Neuronal stem cell (in vitro differentiated cells): ENCODE measurements around the gene OPRM1.

Source experiments
- DNase-seq: peaks from one replicate; pipeline ENCODE4 v3.0.0-alpha.2; 2013; ENCODE audit warnings: low spot score
- H2AFZ ChIP-seq: one replicate; pipeline ENCODE4 v1.6.1; 2013; ENCODE audit warnings: mild to moderate bottlenecking, low read length, inconsistent platforms
- H2AK5ac ChIP-seq: 2 replicates; pipeline ENCODE4 v1.6.1; 2013; ENCODE audit warnings: low read depth, mild to moderate bottlenecking, inconsistent platforms, low read length, moderate library complexity, mixed read lengths
- H2BK120ac ChIP-seq: 2 replicates; pipeline ENCODE4 v1.6.1; 2013; ENCODE audit warnings: low read depth, mild to moderate bottlenecking, inconsistent platforms, low read length, moderate library complexity, mixed read lengths
- H2BK12ac ChIP-seq: one replicate; pipeline ENCODE4 v1.6.1; 2013; ENCODE audit warnings: low read length, inconsistent platforms
- H2BK15ac ChIP-seq: 2 replicates; pipeline ENCODE4 v1.6.1; 2013; ENCODE audit warnings: mild to moderate bottlenecking, low read length, inconsistent platforms, mixed read lengths
- H2BK5ac ChIP-seq: one replicate; pipeline ENCODE4 v1.6.1; 2013; ENCODE audit warnings: inconsistent platforms, mild to moderate bottlenecking, low read length, moderate library complexity
- H3K14ac ChIP-seq: one replicate; pipeline ENCODE4 v1.6.1; 2013; ENCODE audit warnings: low read length, inconsistent platforms
- H3K18ac ChIP-seq: 2 replicates; pipeline ENCODE4 v1.6.1; 2013; ENCODE audit warnings: low read length, inconsistent platforms
- H3K23ac ChIP-seq: 2 replicates; pipeline ENCODE4 v1.6.1; 2013; ENCODE audit warnings: low read depth, mild to moderate bottlenecking, mixed read lengths, low read length, inconsistent platforms; ENCODE audit not compliant: poor library complexity
- H3K27ac ChIP-seq: replicated peaks from 3 replicates; pipeline ENCODE4 v1.5.1; 2013; ENCODE audit warnings: low read length, inconsistent platforms
- H3K27me3 ChIP-seq, 3 experiments: 2 replicates each; pipeline ENCODE4 v1.6.1; 2013; ENCODE audit warnings: low read length in 3 of 3, mild to moderate bottlenecking in 2 of 3, inconsistent platforms in 1 of 3, low read depth in 1 of 3, mixed read lengths in 1 of 3, moderate library complexity in 1 of 3; ENCODE audit not compliant: control insufficient read depth in 3 of 3, insufficient read depth in 3 of 3
- H3K36me3 ChIP-seq, 2 donors: replicated peaks in 1 of 2; 2 replicates each; pipeline ENCODE4 v1.6.1; 2013; ENCODE audit warnings: low read length in 2 of 2; ENCODE audit not compliant: control insufficient read depth in 2 of 2, insufficient read depth in 2 of 2
- H3K4ac ChIP-seq: 2 replicates; pipeline ENCODE4 v1.6.1; 2013; ENCODE audit warnings: inconsistent platforms, mild to moderate bottlenecking, low read length, moderate library complexity
- H3K4me1 ChIP-seq, 2 donors: 1 replicate in 1 of 2; 2 replicates in 1 of 2; pipeline ENCODE4 v1.6.1; 2013; ENCODE audit warnings: low read length in 2 of 2, low read depth in 1 of 2; ENCODE audit not compliant: control insufficient read depth in 2 of 2, insufficient read depth in 1 of 2
- H3K4me2 ChIP-seq: one replicate; pipeline ENCODE4 v1.6.1; 2013; ENCODE audit warnings: mild to moderate bottlenecking, low read length, inconsistent platforms; ENCODE audit not compliant: insufficient read depth, poor library complexity, severe bottlenecking
- H3K4me3 ChIP-seq, 2 donors: 2 replicates each; pipeline ENCODE4 v1.5.1; 2013; ENCODE audit warnings: low read length in 2 of 2, mild to moderate bottlenecking in 2 of 2, inconsistent platforms in 1 of 2, moderate library complexity in 1 of 2
- H3K79me1 ChIP-seq: one replicate; pipeline ENCODE4 v1.6.1; 2013; ENCODE audit warnings: low read depth, mild to moderate bottlenecking, inconsistent platforms, low read length, moderate library complexity
- H3K9ac ChIP-seq: one replicate; pipeline ENCODE4 v1.6.1; 2013; ENCODE audit warnings: mild to moderate bottlenecking, low read depth, low read length, inconsistent platforms; ENCODE audit not compliant: poor library complexity
- H3K9me3 ChIP-seq, 2 donors: replicated peaks in 1 of 2; 2 replicates each; pipeline versions ENCODE3 to v1.6.1; 2013; ENCODE audit warnings: low read length in 2 of 2, mild to moderate bottlenecking in 2 of 2, inconsistent platforms in 1 of 2, low read depth in 1 of 2, mixed read lengths in 1 of 2, moderate library complexity in 1 of 2; ENCODE audit not compliant: control insufficient read depth in 2 of 2, insufficient read depth in 1 of 2
- H4K8ac ChIP-seq: one replicate; pipeline ENCODE4 v1.6.1; 2013; ENCODE audit warnings: low read depth, mild to moderate bottlenecking, inconsistent platforms, low read length, moderate library complexity
- H4K91ac ChIP-seq: one replicate; pipeline ENCODE4 v1.6.1; 2013; ENCODE audit warnings: low read length, low read depth, mild to moderate bottlenecking, inconsistent platforms; ENCODE audit not compliant: poor library complexity
- WGBS, 2 donors: extraction: QIAGEN DNeasy Blood & Tissue Kit; methylation state at CpG; one replicate each; pipeline ENCODE4 v1.1.7; 2013; ENCODE audit warnings: missing lambda C conversion rate in 2 of 2, mixed read lengths in 1 of 2; ENCODE audit not compliant: insufficient read length in 2 of 2, insufficient replicate concordance in 1 of 2; ENCODE audit errors: extremely low coverage in 2 of 2; 5-methylcytosine and 5-hydroxymethylcytosine counted together

Gene OPRM1

GRCh38 chr6:154241581-154241980 lies 202.5 kb downstream of the OPRM1 start:
- Histone ChIP-seq H3K14ac (no peak overlapping the region), H2BK12ac (no peak overlapping the region), H3K23ac (no peak overlapping the region), H3K27me3 (no peaks in the 10 kb centered on the region), H4K91ac (no peak overlapping the region), H3K9me3 (no peaks in the 10 kb centered on the region), H2BK5ac (no peak overlapping the region), H2BK15ac (no peak overlapping the region), H3K4me2 (no peak overlapping the region), H3K4me1 (peaks cover 0 to 4% of the 10 kb centered on the region in 2 donors), H4K8ac (no peak overlapping the region), H3K36me3 (no peaks in the 10 kb centered on the region), H3K27ac (no peak overlapping the region), H3K18ac (no peak overlapping the region), H3K4me3 (no peak overlapping the region), H3K79me1 (no peaks in the 10 kb centered on the region), H3K9ac (no peak overlapping the region), H3K4ac (no peak overlapping the region), H2AFZ (no peak overlapping the region), H2AK5ac (no peak overlapping the region), H2BK120ac (no peak overlapping the region)
- no peak for DNase-seq
- no CpG with 5 or more reads among the region's 8 CpGs for WGBS, 2 donors

DNA sequence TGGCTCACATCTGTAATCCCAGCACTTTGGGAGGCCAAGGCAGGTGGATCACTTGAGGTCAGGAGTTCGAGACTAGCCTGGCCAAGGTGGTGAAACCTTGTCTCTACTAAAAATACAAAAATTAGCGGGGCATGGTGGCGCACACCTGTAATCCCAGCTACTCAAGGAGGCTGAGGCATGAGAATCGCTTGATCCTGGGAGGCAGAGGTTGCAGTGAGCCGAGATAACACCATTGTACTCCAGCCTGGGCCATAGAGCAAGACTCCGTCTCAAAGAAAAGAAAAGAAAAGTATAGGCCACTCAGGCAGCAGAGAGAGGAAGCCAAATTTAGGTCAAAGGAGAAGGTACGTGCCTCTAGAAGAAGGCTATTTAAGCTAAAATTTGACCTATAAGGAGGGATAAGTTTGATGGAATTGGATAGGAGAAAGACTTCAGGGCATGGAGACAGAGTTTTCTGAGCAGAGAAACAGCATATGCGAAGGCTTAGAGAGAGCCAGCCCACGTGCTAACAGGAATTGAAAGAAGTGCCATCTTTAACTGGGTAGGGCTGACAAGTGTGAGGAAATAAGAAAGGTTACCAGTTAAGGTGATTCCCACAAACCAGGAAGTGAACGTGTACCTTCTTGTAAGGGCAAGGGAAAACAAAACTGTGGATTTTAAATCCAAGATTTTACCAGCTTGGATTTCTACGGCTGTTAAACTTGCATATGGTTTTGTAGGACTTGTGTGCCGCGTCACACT lies 203.7 kb downstream of the OPRM1 start:
- Histone ChIP-seq H3K18ac (no peak overlapping the region), H4K91ac (no peak overlapping the region), H2AFZ (no peak overlapping the region), H2BK120ac (no peak overlapping the region), H2BK12ac (no peak overlapping the region), H3K4me1 (peaks cover 0 to 5% of the 10 kb centered on the region in 2 donors), H3K9ac (no peak overlapping the region), H2BK5ac (no peak overlapping the region), H3K4me3 (no peak overlapping the region), H3K23ac (no peak overlapping the region), H3K9me3 (no peaks in the 10 kb centered on the region), H3K27ac (no peak overlapping the region), H3K14ac (no peak overlapping the region), H2AK5ac (no peak overlapping the region), H2BK15ac (no peak overlapping the region), H3K27me3 (no peaks in the 10 kb centered on the region), H3K4ac (no peak overlapping the region), H3K4me2 (no peak overlapping the region), H3K79me1 (no peaks in the 10 kb centered on the region), H3K36me3 (no peaks in the 10 kb centered on the region), H4K8ac (no peak overlapping the region)
- no peak for DNase-seq
- WGBS, 2 donors: no CpG with 5 or more reads among the region's 13 CpGs

DNA sequence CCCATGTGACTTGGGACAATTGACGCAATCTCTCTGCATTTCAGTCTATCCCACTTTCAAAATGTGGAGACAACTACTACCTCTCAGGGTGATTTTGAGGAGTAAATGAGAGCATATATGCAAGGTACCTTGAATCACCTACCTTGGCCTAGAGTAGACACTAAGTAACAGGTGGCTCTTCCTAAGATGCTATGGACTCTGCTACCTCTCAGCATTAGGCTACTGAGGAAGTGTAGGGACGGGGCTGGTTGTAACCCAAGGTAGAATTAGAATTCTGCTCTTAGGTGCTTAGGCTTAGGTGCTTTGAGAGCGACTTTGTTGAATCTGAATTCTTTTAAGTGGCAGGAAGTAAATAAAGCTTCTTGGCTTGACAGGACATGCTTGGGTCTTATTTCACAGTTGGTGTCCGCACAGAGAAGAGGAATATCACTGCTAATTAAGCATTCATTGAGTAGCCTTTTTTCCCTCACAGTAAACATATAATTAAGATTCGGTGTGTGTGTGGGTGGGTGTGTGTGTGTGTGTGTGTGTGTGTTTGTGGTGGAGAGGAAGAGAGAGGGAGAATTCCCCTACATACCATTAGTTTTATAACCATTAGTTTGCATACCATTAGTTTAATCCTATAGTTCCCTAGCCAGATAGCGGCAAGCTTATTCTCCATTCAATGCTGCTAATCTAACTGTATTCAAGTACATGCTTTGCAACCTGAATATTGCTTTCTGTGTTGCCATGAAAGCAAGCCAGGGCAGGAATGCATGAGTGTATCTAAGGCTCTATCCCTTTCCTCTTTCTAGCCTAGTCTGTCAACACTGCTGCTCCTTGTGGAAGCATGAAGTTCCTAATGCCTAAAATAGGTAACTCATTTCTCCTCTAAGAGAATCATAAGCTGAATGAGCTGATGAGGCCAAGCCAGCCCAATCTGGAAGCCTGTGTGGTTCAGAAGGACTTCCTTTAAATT lies 205.0 kb downstream of the OPRM1 start:
- Histone ChIP-seq H2BK5ac (no peak overlapping the region), H3K79me1 (no peaks in the 10 kb centered on the region), H3K4me1 (peaks cover 0 to 5% of the 10 kb centered on the region in 2 donors), H4K91ac (no peak overlapping the region), H3K9ac (no peak overlapping the region), H3K27ac (no peak overlapping the region), H2BK120ac (no peak overlapping the region), H3K27me3 (no peaks in the 10 kb centered on the region), H3K36me3 (no peaks in the 10 kb centered on the region), H3K14ac (no peak overlapping the region), H2AK5ac (no peak overlapping the region), H2BK12ac (no peak overlapping the region), H3K18ac (no peak overlapping the region), H3K9me3 (no peaks in the 10 kb centered on the region), H4K8ac (no peak overlapping the region), H3K4ac (no peak overlapping the region), H2BK15ac (no peak overlapping the region), H3K4me3 (no peak overlapping the region), H3K4me2 (no peak overlapping the region), H2AFZ (no peak overlapping the region), H3K23ac (no peak overlapping the region)
- no peak for DNase-seq
- WGBS, 2 donors: no CpG with 5 or more reads among the region's 6 CpGs

DNA sequence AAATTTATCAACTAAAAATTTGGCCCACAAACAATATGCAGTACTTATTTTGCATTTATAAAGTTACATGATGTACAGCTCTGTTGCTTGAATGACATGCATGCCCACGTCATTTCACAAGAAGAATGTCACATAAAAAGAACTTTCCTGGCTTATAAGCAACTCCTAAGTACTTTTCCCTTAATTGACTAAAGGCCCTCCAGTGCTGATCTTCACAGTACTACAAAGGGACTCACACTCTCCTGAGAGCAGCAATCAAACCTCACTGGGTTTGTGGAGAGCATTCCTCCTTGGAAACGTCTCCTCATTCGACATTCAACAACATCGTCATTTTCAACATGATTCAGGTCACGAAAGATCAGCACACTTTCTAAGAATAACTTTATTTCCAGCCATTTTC lies 206.5 kb downstream of the OPRM1 start:
- H3K4ac ChIP-seq: no peak overlapping the region
- no peak overlapping the region for H2BK15ac ChIP-seq
- H3K4me1 ChIP-seq: peaks cover 0 to 5% of the 10 kb centered on the region in 2 donors
- no peak overlapping the region for H3K14ac ChIP-seq
- H4K91ac ChIP-seq: no peak overlapping the region
- no peak overlapping the region for H3K23ac ChIP-seq
- H2AK5ac ChIP-seq: no peak overlapping the region
- no peak overlapping the region for H2AFZ ChIP-seq
- no peaks in the 10 kb centered on the region for H3K27me3 ChIP-seq
- no peak overlapping the region for H3K4me3 ChIP-seq
- no peak overlapping the region for H2BK12ac ChIP-seq
- DNase-seq: no peak
- no peaks in the 10 kb centered on the region for H3K36me3 ChIP-seq
- H4K8ac ChIP-seq: no peak overlapping the region
- H3K4me2 ChIP-seq: no peak overlapping the region
- no peak overlapping the region for H3K9ac ChIP-seq
- H2BK5ac ChIP-seq: no peak overlapping the region
- no CpG with 5 or more reads among the region's 5 CpGs for WGBS, 2 donors
- no peak overlapping the region for H3K27ac ChIP-seq
- no peak overlapping the region for H2BK120ac ChIP-seq
- no peak overlapping the region for H3K18ac ChIP-seq
- no peaks in the 10 kb centered on the region for H3K9me3 ChIP-seq
- H3K79me1 ChIP-seq: no peaks in the 10 kb centered on the region
